ENCODE data around the gene HERC3. TPM values are rescaled to one million over a fixed set of nuclear protein-coding genes. Genes with fewer than 3 reads are reported as not detected.

The HERC3 gene
- total RNA-seq, 1 experiment from 2014 or later, result 10.5 TPM

- H3K4me3 Mint-ChIP-seq (ENCODE audit: unreplicated experiment), result no peak overlapping the region
- no peaks in the 10 kb centered on the region for H3K27me3 ChIP-seq (replicated peaks; ENCODE audit: control insufficient read depth, insufficient read depth, low read length)
- no peak for TF ChIP-seq CTCF (IDR thresholded peaks at IDR 0.05; ENCODE audit: insufficient read depth in 1 of 2, low read depth in 1 of 2, low read length in 1 of 2, severe bottlenecking in 1 of 2, unreplicated experiment in 1 of 2)
- intact Hi-C loops (cut with micrococcal nuclease; ENCODE audit: unreplicated experiment), result no loop called here
- H3K36me3 Mint-ChIP-seq (ENCODE audit: insufficient read depth, unreplicated experiment), result peaks cover 7% of the 10 kb centered on the region
- DNase-seq, result no peak
- ChIA-PET POLR2A (no interaction called here), CTCF (no interaction called here)
- no peak overlapping the region for H3K27ac Mint-ChIP-seq (ENCODE audit: unreplicated experiment)
- no peaks in the 10 kb centered on the region for H3K27me3 Mint-ChIP-seq (ENCODE audit: insufficient read depth, unreplicated experiment)
- no peaks in the 10 kb centered on the region for H3K4me1 Mint-ChIP-seq (ENCODE audit: low read depth, unreplicated experiment)
- no TSS peak for BruUV-seq (replicated peaks)
- H3K36me3 ChIP-seq (ENCODE audit: control insufficient read depth, insufficient read depth, low read length), result no peaks in the 10 kb centered on the region
- H3K4me1 ChIP-seq, result no peaks in the 10 kb centered on the region
- H3K9me3 ChIP-seq, result no peaks in the 10 kb centered on the region
- H3K9me3 Mint-ChIP-seq (ENCODE audit: unreplicated experiment), result no peaks in the 10 kb centered on the region
- no peak overlapping the region for H3K4me3 ChIP-seq (ENCODE audit: low read depth, low read length)
These were observed 137.0 kb downstream of the HERC3 start for GRCh38 chr4:88729146-88729760.

- TF ChIP-seq CTCF (IDR thresholded peaks at IDR 0.05; ENCODE audit: insufficient read depth in 1 of 2, low read depth in 1 of 2, low read length in 1 of 2, severe bottlenecking in 1 of 2, unreplicated experiment in 1 of 2), result no peak
- POLR2A ChIA-PET, result no interaction called here
- Histone ChIP-seq H3K4me1 (no peaks in the 10 kb centered on the region; the same call in 1 of the 2 replicates), H3K36me3 (ENCODE audit: control insufficient read depth, insufficient read depth, low read length) (no peaks in the 10 kb centered on the region), H3K27me3 (replicated peaks; ENCODE audit: control insufficient read depth, insufficient read depth, low read length) (no peaks in the 10 kb centered on the region), H3K9me3 (no peaks in the 10 kb centered on the region), H3K4me3 (ENCODE audit: low read depth, low read length) (no peak overlapping the region)
- no peak overlapping the region for H3K4me3 Mint-ChIP-seq (ENCODE audit: unreplicated experiment)
- H3K36me3 Mint-ChIP-seq (ENCODE audit: insufficient read depth, unreplicated experiment), result peaks cover 7% of the 10 kb centered on the region
- H3K27me3 Mint-ChIP-seq (ENCODE audit: insufficient read depth, unreplicated experiment), result no peaks in the 10 kb centered on the region
- intact Hi-C loops (cut with micrococcal nuclease; ENCODE audit: unreplicated experiment), result no loop called here
- DNase-seq, result no peak
- H3K9me3 Mint-ChIP-seq (ENCODE audit: unreplicated experiment), result no peaks in the 10 kb centered on the region
- BruUV-seq (replicated peaks), result no TSS peak
- H3K4me1 Mint-ChIP-seq (ENCODE audit: low read depth, unreplicated experiment), result no peaks in the 10 kb centered on the region
- CTCF ChIA-PET, result no interaction called here
- H3K27ac Mint-ChIP-seq (ENCODE audit: unreplicated experiment), result no peak overlapping the region
These were observed 138.5 kb downstream of the HERC3 start for GRCh38 chr4:88730811-88731210.

GRCh38 chr4:88731381-88731780 is 139.1 kb downstream of the HERC3 start:
- Mint-ChIP-seq H3K27ac (ENCODE audit: unreplicated experiment) (no peak overlapping the region), H3K4me1 (ENCODE audit: low read depth, unreplicated experiment) (no peaks in the 10 kb centered on the region), H3K36me3 (ENCODE audit: insufficient read depth, unreplicated experiment) (peaks cover 7% of the 10 kb centered on the region), H3K4me3 (ENCODE audit: unreplicated experiment) (no peak overlapping the region), H3K9me3 (ENCODE audit: unreplicated experiment) (no peaks in the 10 kb centered on the region), H3K27me3 (ENCODE audit: insufficient read depth, unreplicated experiment) (no peaks in the 10 kb centered on the region)
- no peaks in the 10 kb centered on the region; the same call in 1 of the 2 replicates for H3K4me1 ChIP-seq
- no peaks in the 10 kb centered on the region for H3K36me3 ChIP-seq (ENCODE audit: control insufficient read depth, insufficient read depth, low read length)
- no peak for DNase-seq
- intact Hi-C loops (cut with micrococcal nuclease; ENCODE audit: unreplicated experiment), result no loop called here
- ChIA-PET POLR2A (no interaction called here), CTCF (no interaction called here)
- H3K27me3 ChIP-seq (replicated peaks; ENCODE audit: control insufficient read depth, insufficient read depth, low read length), result no peaks in the 10 kb centered on the region
- no peak overlapping the region for H3K4me3 ChIP-seq (ENCODE audit: low read depth, low read length)
- H3K9me3 ChIP-seq, result no peaks in the 10 kb centered on the region
- no peak for TF ChIP-seq CTCF (IDR thresholded peaks at IDR 0.05; ENCODE audit: insufficient read depth in 1 of 2, low read depth in 1 of 2, low read length in 1 of 2, severe bottlenecking in 1 of 2, unreplicated experiment in 1 of 2)
- BruUV-seq (replicated peaks), result no TSS peak

All from Caco-2 (cell line).